MM.1S (cell line): Measurements from ENCODE around the gene ZBED2.

Experiments
- EZH2 ChIP-seq: fragments of 300-600 bp; sonication (generic); optimal IDR thresholded peaks from 2 replicates; pipeline ENCODE3; 2017; ENCODE audit warnings: low read depth, mild to moderate bottlenecking, antibody characterized with exemption, low read length, mixed read lengths
- EZH2phosphoT487 ChIP-seq: fragments of 300-600 bp; sonication (generic); IDR thresholded peaks from 2 replicates; pipeline ENCODE4 v1.6.1; 2018; ENCODE audit warnings: antibody characterized with exemption, low read length
- TF ChIP-seq, protein P1 (sequence below): fragments of 300-600 bp; sonication (generic); IDR thresholded peaks from 2 replicates; pipeline ENCODE4 v1.5.1; 2016; ENCODE audit warnings: antibody characterized with exemption, low read length, mixed read lengths

DNA sequence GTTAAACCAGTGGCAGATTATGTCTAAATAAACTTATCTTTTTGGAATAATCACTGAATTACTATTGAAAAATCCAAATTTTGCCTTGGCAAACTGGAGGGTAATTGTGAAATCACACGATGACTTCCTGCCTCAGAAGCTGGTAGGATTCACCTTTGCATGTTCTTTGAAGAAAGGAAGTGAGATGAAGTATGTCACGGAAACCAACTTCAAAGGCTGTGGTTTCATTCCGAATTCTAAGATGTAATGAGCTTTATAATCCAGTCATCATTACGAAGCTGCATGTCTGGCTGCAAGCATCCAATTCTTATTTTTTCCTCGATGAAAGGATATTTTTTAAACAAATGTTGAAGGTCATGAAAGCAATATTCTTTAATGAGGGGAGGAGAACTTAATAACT lies 15.0 kb upstream of the ZBED2 start:
- TF ChIP-seq, protein P1, sequence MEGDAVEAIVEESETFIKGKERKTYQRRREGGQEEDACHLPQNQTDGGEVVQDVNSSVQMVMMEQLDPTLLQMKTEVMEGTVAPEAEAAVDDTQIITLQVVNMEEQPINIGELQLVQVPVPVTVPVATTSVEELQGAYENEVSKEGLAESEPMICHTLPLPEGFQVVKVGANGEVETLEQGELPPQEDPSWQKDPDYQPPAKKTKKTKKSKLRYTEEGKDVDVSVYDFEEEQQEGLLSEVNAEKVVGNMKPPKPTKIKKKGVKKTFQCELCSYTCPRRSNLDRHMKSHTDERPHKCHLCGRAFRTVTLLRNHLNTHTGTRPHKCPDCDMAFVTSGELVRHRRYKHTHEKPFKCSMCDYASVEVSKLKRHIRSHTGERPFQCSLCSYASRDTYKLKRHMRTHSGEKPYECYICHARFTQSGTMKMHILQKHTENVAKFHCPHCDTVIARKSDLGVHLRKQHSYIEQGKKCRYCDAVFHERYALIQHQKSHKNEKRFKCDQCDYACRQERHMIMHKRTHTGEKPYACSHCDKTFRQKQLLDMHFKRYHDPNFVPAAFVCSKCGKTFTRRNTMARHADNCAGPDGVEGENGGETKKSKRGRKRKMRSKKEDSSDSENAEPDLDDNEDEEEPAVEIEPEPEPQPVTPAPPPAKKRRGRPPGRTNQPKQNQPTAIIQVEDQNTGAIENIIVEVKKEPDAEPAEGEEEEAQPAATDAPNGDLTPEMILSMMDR, result no peak
- TF ChIP-seq EZH2 (no peak), EZH2phosphoT487 (no peak)
